Breast epithelium (tissue), 4 donors: ENCODE data around the gene SLC9A5. TPM values are rescaled to one million over a fixed set of nuclear protein-coding genes. Genes with fewer than 3 reads are reported as not detected.

Experiments
- DNase-seq, 2 donors: peaks; one replicate each; pipeline ENCODE4 v3.0.0-alpha.2; 2019; ENCODE audit warnings: low spot score in 2 of 2
- H3K27ac ChIP-seq, 2 donors: fragments of 200-600 bp; sonication (generic) in 1 of 2; one replicate each; pipeline ENCODE4 v1.5.1; 2016 to 2019; ENCODE audit warnings: mild to moderate bottlenecking in 1 of 2
- H3K27me3 ChIP-seq, 2 donors: fragments of 200-600 bp; sonication (generic) in 1 of 2; one replicate each; pipeline versions ENCODE4 v1.5.1 to v1.6.0; 2017 to 2019; ENCODE audit warnings: control low read depth in 1 of 2, mild to moderate bottlenecking in 1 of 2
- H3K36me3 ChIP-seq: fragments of 200-600 bp; one replicate; pipeline ENCODE4 v1.5.1; 2019
- H3K4me1 ChIP-seq, 2 donors: fragments of 200-600 bp; sonication (generic); one replicate each; pipeline ENCODE4 v1.5.1; 2016 to 2019; ENCODE audit warnings: control low read depth in 1 of 2
- H3K4me3 ChIP-seq, 3 donors: fragments of 200-600 bp; sonication (generic); 1 replicate in 2 of 3; 2 replicates in 1 of 3; pipeline ENCODE4 v1.5.1; 2016 to 2019; ENCODE audit warnings: mild to moderate bottlenecking in 3 of 3, moderate library complexity in 2 of 3
- H3K9me3 ChIP-seq, 2 donors: fragments of 200-600 bp; sonication (generic) in 1 of 2; one replicate each; pipeline ENCODE4 v1.5.1; 2016 to 2019; ENCODE audit warnings: control low read depth in 1 of 2
- CTCF ChIP-seq, 3 donors: fragments of 450-650 bp; IDR thresholded peaks; one replicate each; pipeline ENCODE4 v1.5.1; 2016 to 2017; ENCODE audit warnings: antibody characterized with exemption in 3 of 3, mild to moderate bottlenecking in 3 of 3, moderate library complexity in 3 of 3
- POLR2A ChIP-seq: fragments of 450-650 bp; IDR thresholded peaks from one replicate; pipeline ENCODE4 v1.6.1; 2016; ENCODE audit warnings: antibody characterized with exemption, mild to moderate bottlenecking, moderate library complexity
- POLR2AphosphoS5 ChIP-seq, 3 donors: sonication (generic); formaldehyde crosslinking; IDR thresholded peaks; one replicate each; pipeline ENCODE4 v1.6.1; 2017; ENCODE audit warnings: antibody characterized with exemption in 3 of 3
- intact Hi-C: fragments of 100-400 bp; cut with DNase I; formaldehyde crosslinking; loops from one replicate; pipeline ENCODE4 v1.15.1; 2023; ENCODE audit warnings: low total_unique reads
- total RNA-seq, 3 donors: library from RNA; depleted of rRNA; stranded (reverse); fragments of >200 nt; gene quantifications; one replicate each; pipeline ENCODE4 v1.1.0, GENCODE V29; 2016

Gene SLC9A5
- total RNA-seq, 3 donors from 2014 or later, result 0.96 to 2.3 (median 1.3) TPM

DNA sequence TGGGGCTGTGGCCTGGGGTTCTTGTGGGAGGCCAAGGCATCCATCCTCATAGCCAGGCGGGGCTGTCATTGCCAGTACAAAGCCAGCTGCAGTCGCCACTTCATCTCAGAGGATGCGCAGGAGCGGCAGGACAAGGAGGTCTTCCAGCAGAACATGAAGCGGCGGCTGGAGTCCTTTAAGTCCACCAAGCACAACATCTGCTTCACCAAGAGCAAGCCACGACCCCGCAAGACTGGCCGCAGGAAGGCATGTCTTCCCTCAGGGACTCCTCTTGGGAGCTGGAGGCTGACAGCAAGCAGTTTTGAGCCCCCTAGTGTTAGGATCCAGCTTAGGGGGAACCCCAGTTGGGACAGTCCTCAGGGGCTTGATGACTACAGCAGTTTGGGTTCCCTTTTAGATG lies 15.5 kb downstream of the SLC9A5 start:
- no peaks in the 10 kb centered on the region for H3K4me1 ChIP-seq
- no peak for TF ChIP-seq CTCF (IDR thresholded peaks at IDR 0.05)
- TF ChIP-seq POLR2AphosphoS5 (IDR thresholded peaks at IDR 0.05), result no peak
- TF ChIP-seq POLR2A, result no peak
- no peaks in the 10 kb centered on the region for H3K27me3 ChIP-seq
- H3K27ac ChIP-seq, result no peak overlapping the region
- H3K36me3 ChIP-seq, result no peaks in the 10 kb centered on the region
- H3K9me3 ChIP-seq, result no peaks in the 10 kb centered on the region
- H3K4me3 ChIP-seq, result no peak overlapping the region
- no peak for DNase-seq
- intact Hi-C loops, result no loop called here

GRCh38 chr16:67264866-67265265 lies 16.1 kb downstream of the SLC9A5 start:
- TF ChIP-seq CTCF (IDR thresholded peaks at IDR 0.05) (no peak), POLR2A (no peak), POLR2AphosphoS5 (IDR thresholded peaks at IDR 0.05) (no peak)
- Histone ChIP-seq H3K4me3 (no peak overlapping the region), H3K27ac (no peak overlapping the region), H3K9me3 (no peaks in the 10 kb centered on the region), H3K4me1 (no peaks in the 10 kb centered on the region), H3K27me3 (no peaks in the 10 kb centered on the region), H3K36me3 (no peaks in the 10 kb centered on the region)
- no peak for DNase-seq
- intact Hi-C loops, result no loop called here

DNA sequence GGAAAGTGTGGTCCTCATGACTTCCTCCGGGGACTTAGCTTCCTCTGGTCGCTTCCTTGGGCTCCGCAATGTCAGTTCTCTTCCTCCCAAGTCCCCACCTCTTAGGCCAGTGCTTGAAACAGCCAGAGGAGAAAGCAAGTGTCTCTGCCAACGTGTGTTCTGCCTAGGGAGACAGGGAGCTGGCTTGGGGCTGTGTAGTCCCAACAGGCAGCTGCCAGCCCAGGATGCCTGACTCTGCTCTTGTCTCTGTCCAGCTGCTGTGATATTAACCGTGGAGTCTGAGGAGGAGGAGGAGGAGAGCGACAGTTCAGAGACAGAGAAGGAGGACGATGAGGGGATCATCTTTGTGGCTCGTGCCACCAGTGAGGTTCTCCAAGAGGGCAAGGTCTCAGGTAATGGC lies 17.1 kb downstream of the SLC9A5 start:
- intact Hi-C loops, result no loop called here
- no peaks in the 10 kb centered on the region for H3K9me3 ChIP-seq

DNA sequence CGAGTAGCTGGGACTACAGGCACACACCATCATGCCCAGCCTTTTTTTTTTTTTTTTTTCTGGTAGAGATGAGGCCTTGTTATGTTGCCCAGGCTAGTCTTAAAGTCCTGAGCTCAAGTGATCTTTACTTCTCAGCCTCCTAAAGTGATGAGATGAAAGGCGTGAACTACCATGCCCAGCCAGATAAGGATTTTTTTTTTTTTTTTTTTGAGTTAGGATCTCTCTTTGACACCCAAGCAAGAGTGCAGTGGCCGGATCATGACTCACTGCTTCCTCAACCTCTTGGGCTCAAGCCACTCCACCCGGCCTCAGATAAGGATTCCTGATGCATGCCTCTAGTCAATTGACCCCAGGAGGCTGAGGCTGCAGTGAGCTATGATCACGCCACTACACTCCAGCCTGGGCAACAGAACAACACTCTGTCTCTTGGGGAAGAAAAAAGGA lies 19.4 kb downstream of the SLC9A5 start:
- TF ChIP-seq CTCF (IDR thresholded peaks at IDR 0.05), result no peak
- TF ChIP-seq POLR2A, result no peak
- TF ChIP-seq POLR2AphosphoS5 (IDR thresholded peaks at IDR 0.05), result no peak
- no peak for DNase-seq
- H3K4me1 ChIP-seq, result no peaks in the 10 kb centered on the region
- intact Hi-C loops, result no loop called here
- H3K4me3 ChIP-seq, result no peak overlapping the region
- no peaks in the 10 kb centered on the region for H3K27me3 ChIP-seq
- no peaks in the 10 kb centered on the region for H3K9me3 ChIP-seq
- no peaks in the 10 kb centered on the region for H3K36me3 ChIP-seq
- H3K27ac ChIP-seq, result no peak overlapping the region

More for the DNA sequence above, 17.1 kb downstream of the SLC9A5 start:
- no peaks in the 10 kb centered on the region for H3K27me3 ChIP-seq
- H3K36me3 ChIP-seq, result no peaks in the 10 kb centered on the region
- H3K4me1 ChIP-seq, result no peaks in the 10 kb centered on the region
- no peak overlapping the region for H3K27ac ChIP-seq
- H3K4me3 ChIP-seq, result no peak overlapping the region
- TF ChIP-seq POLR2AphosphoS5 (IDR thresholded peaks at IDR 0.05) (no peak), POLR2A (no peak), CTCF (IDR thresholded peaks at IDR 0.05) (no peak)
- no peak for DNase-seq

- Histone ChIP-seq H3K4me1 (no peaks in the 10 kb centered on the region), H3K9me3 (no peaks in the 10 kb centered on the region), H3K27me3 (no peaks in the 10 kb centered on the region), H3K27ac (no peak overlapping the region), H3K36me3 (no peaks in the 10 kb centered on the region), H3K4me3 (no peak overlapping the region)
- TF ChIP-seq POLR2A (no peak), POLR2AphosphoS5 (IDR thresholded peaks at IDR 0.05) (no peak), CTCF (IDR thresholded peaks at IDR 0.05) (no peak)
- intact Hi-C loops, result no loop called here
- DNase-seq, result no peak
Measured at GRCh38 chr16:67269766-67270165, 21.0 kb downstream of the SLC9A5 start.
